ENCODE data around the gene C1orf122.
A peak's percentile ranks its signal among the peaks of the same experiment; 100 is the strongest.

The C1orf122 gene

DNA sequence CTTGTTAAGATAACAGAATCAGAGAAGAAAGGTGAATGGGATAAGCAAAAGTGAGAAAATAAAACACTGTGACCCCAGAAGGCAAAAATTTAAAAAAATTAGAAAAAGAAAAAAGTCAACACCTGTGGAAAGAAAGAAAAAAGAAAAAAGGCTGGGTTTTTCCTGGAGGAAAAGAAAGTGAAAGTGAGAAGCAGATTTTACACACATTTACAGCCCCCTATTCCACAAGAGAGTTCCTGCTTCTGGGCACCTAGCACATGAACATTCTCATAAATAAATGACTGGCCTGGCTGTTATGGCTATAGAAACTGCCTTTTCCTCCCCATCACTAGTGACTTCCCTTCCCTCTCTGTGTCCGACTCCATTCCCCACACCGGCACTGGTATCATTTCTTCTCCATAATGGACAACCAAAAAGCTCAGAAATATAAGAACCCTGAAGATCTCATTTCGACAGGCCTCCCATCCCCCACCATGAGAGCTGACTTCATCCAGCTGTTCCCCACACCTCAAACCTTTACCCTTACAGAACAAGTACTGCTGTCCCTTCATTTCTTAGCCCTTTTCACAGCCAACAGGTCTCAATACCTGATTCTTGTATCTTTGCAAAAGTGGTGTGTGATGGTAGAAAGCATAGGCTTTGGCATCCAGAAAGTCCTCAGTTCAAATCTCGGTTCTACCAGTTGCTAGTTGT is 39.2 kb downstream of the C1orf122 start:
- DNase-seq, result no peak

DNA sequence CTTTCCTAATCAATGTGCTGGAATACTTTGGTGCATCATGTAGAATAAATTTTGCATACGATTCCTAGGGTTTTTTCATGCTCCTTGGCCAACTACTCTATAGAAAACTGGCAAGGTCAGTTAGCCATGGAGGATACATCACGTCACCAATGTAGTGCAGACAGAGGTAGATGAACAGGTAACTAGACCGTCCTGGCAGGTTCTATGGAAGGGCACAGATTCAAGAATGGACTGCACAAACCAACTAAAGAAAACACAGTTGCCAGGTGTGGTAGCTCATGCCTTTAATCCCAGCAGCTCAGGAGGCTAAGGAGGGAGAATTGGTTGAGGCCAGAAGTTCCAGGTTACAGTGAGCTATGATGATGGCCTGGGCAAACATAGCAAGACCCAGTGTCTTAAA is 41.9 kb downstream of the C1orf122 start:
- DNase-seq, result no peak

- peak; percentile 31 for DNase-seq
Measured at GRCh38 chr1:37850352-37850955, 42.9 kb downstream of the C1orf122 start.

DNA sequence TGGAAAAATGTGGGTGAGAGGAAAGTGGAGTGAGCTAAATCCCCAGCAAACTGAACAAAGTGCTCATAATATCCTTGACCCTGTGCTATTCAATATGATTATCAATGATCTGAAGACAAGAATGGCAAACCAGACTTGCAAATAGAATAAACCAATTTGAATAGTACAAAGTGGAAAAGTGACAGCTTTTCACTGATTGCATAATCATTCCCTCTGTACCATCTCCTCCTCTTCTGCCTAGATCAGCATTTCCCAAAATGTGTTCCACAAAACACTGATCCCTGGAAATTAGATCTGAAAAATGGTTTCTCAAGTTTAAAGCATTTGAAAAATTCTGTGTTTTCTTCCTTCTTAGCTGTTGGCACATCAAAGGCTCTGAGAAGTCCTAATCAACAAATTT is 43.7 kb downstream of the C1orf122 start:
- DNase-seq, result no peak

DNA sequence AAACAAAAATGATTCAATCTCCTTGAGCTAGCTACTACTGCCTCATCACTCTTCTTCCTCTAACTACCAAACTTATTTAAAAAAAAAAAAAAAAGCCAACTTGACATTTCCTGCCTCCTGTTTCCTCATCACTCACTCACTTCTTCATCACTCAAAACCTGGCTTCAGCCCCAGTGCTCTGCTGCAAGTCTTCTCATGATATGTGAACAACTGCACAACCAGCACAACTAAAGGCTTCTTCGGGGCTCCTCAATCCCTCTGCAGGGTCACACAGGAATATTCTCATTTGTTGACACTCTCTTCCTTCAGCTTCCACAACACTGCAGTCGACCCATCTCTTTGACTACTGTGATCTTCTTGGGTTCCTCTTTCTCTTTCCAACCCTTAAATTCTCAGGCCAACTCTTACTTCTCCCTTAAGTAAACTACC is 44.2 kb downstream of the C1orf122 start:
- no peak for DNase-seq

GRCh38 chr1:37853157-37853556 is 45.6 kb downstream of the C1orf122 start:
- no peak for DNase-seq

GRCh38 chr1:37854406-37854805 is 46.8 kb downstream of the C1orf122 start:
- DNase-seq, result no peak
